Measurements from ENCODE around the gene LAMB2.

- no peak for TF ChIP-seq EZH2 (IDR thresholded peaks at IDR 0.05)
- TF ChIP-seq POLR2AphosphoS5 (IDR thresholded peaks at IDR 0.05; ENCODE audit: borderline replicate concordance, low read depth, low read length), result no peak
- TF ChIP-seq FOXP2 (optimal IDR thresholded peaks at IDR 0.05; ENCODE audit: control extremely low read depth, extremely low read length, insufficient read depth), result no peak
Measured at GRCh38 chr3:49174397-49174985, 41.6 kb upstream of the LAMB2 start.

All from SK-N-MC (cell line).